Measurements from ENCODE around the gene KIF20B. TPM values are rescaled to one million over a fixed set of nuclear protein-coding genes. Genes with fewer than 3 reads are reported as not detected.

KIF20B gene
- total RNA-seq, 2 donors from 2014 or later, result 3.4 to 5.7 TPM

GRCh38 chr10:89792187-89792586 is 90.8 kb downstream of the KIF20B start:
- TF ChIP-seq POLR2A (IDR thresholded peaks at IDR 0.05), result no peak
- TF ChIP-seq CTCF (IDR thresholded peaks at IDR 0.05), result no peak
- TF ChIP-seq POLR2AphosphoS5 (IDR thresholded peaks at IDR 0.05), result no peak
- WGBS, result 86% methylated on average over 2 of the region's 2 CpGs
- Histone ChIP-seq H3K4me1 (replicated peaks) (no peaks in the 10 kb centered on the region), H3K4me3 (no peak overlapping the region), H3K27ac (no peak overlapping the region), H3K27me3 (replicated peaks; ENCODE audit: insufficient read depth) (no peaks in the 10 kb centered on the region), H3K9me3 (no peaks in the 10 kb centered on the region), H3K36me3 (no peaks in the 10 kb centered on the region)
- no peak for DNase-seq (ENCODE audit: low spot score)
- intact Hi-C loops (cut with DNase I), result loop anchor here (2.0 to 5.0 kb wide), 2 partner anchors 995 to 1071 kb away; no protein-coding TSS in a partner anchor

GRCh38 chr10:89793649-89794254 is 92.4 kb downstream of the KIF20B start:
- TF ChIP-seq CTCF (IDR thresholded peaks at IDR 0.05) (peak; percentile 39 to 76 (median 72)), POLR2A (IDR thresholded peaks at IDR 0.05) (no peak), POLR2AphosphoS5 (IDR thresholded peaks at IDR 0.05) (no peak)
- WGBS, result 30% methylated on average over 3 of the region's 3 CpGs
- H3K4me3 ChIP-seq, result no peak overlapping the region
- no peaks in the 10 kb centered on the region for H3K36me3 ChIP-seq
- DNase-seq (ENCODE audit: low spot score), result peak; percentile 41
- H3K27me3 ChIP-seq (replicated peaks; ENCODE audit: insufficient read depth), result no peaks in the 10 kb centered on the region
- no peak overlapping the region for H3K27ac ChIP-seq
- intact Hi-C loops (cut with DNase I), result loop anchor here (2.0 to 5.0 kb wide), 2 partner anchors 994 to 1069 kb away; no protein-coding TSS in a partner anchor
- H3K9me3 ChIP-seq, result no peaks in the 10 kb centered on the region
- H3K4me1 ChIP-seq (replicated peaks), result no peaks in the 10 kb centered on the region

- no peak for DNase-seq (ENCODE audit: low spot score)
- intact Hi-C loops (cut with DNase I), result no loop called here
- Histone ChIP-seq H3K4me3 (no peak overlapping the region), H3K27ac (no peak overlapping the region), H3K27me3 (replicated peaks; ENCODE audit: insufficient read depth) (no peaks in the 10 kb centered on the region), H3K9me3 (no peaks in the 10 kb centered on the region), H3K4me1 (replicated peaks) (no peaks in the 10 kb centered on the region), H3K36me3 (no peaks in the 10 kb centered on the region)
- 100% methylated on average over 1 of the region's 1 CpG for WGBS
- TF ChIP-seq CTCF (IDR thresholded peaks at IDR 0.05) (no peak), POLR2A (IDR thresholded peaks at IDR 0.05) (no peak), POLR2AphosphoS5 (IDR thresholded peaks at IDR 0.05) (no peak)
These were observed 94.5 kb downstream of the KIF20B start for GRCh38 chr10:89795840-89796239.

GRCh38 chr10:89798092-89798491 is 96.7 kb downstream of the KIF20B start:
- Histone ChIP-seq H3K27ac (no peak overlapping the region), H3K27me3 (replicated peaks; ENCODE audit: insufficient read depth) (no peaks in the 10 kb centered on the region), H3K4me3 (no peak overlapping the region), H3K9me3 (no peaks in the 10 kb centered on the region), H3K36me3 (no peaks in the 10 kb centered on the region), H3K4me1 (replicated peaks) (no peaks in the 10 kb centered on the region)
- intact Hi-C loops (cut with DNase I), result no loop called here
- TF ChIP-seq POLR2A (IDR thresholded peaks at IDR 0.05) (no peak), CTCF (IDR thresholded peaks at IDR 0.05) (no peak), POLR2AphosphoS5 (IDR thresholded peaks at IDR 0.05) (no peak)
- 56% methylated on average over 2 of the region's 2 CpGs for WGBS
- no peak for DNase-seq (ENCODE audit: low spot score)

- no peak overlapping the region for H3K27ac ChIP-seq
- 90% methylated on average over 2 of the region's 2 CpGs for WGBS
- no peak for DNase-seq (ENCODE audit: low spot score)
- no peaks in the 10 kb centered on the region for H3K27me3 ChIP-seq (replicated peaks; ENCODE audit: insufficient read depth)
- TF ChIP-seq POLR2AphosphoS5 (IDR thresholded peaks at IDR 0.05), result no peak
- no peak for TF ChIP-seq CTCF (IDR thresholded peaks at IDR 0.05)
- TF ChIP-seq POLR2A (IDR thresholded peaks at IDR 0.05), result no peak
- H3K36me3 ChIP-seq, result no peaks in the 10 kb centered on the region
- H3K4me1 ChIP-seq (replicated peaks), result no peaks in the 10 kb centered on the region
- no peaks in the 10 kb centered on the region for H3K9me3 ChIP-seq
- no peak overlapping the region for H3K4me3 ChIP-seq
- intact Hi-C loops (cut with DNase I), result no loop called here
These were observed 98.2 kb downstream of the KIF20B start for GRCh38 chr10:89799573-89799972.

Data from prostate gland (tissue), 2 donors.